Activated T-helper 17 cell treated with anti-CD3 and anti-CD28 coated beads, Interleukin-2, amount 50 U/mL, for 72 hours (primary cell): ENCODE measurements around the gene DTX2. TPM values are rescaled to one million over a fixed set of nuclear protein-coding genes. Genes with fewer than 3 reads are reported as not detected.
A peak's percentile ranks its signal among the peaks of the same experiment; 100 is the strongest.
"Not testable (repeated sequence)": the region's sequence is repeated elsewhere in the genome, so short reads cannot be mapped to it uniquely, and the experiment has no call there.

Experiments used
- ATAC-seq: fragments of 150-1000 bp; cut with Tn5 transposase; replicated peaks from 2 replicates; pipeline ENCODE4 v1.10.0; 2021; ENCODE audit warnings: mild to moderate bottlenecking, moderate library complexity
- H3K27ac Mint-ChIP-seq: one replicate; pipeline ENCODE4 v1.8.0; 2022; ENCODE audit warnings: mixed read lengths
- H3K27me3 Mint-ChIP-seq: one replicate; pipeline ENCODE4 v1.8.0; 2022; ENCODE audit warnings: mixed read lengths
- H3K36me3 Mint-ChIP-seq: one replicate; pipeline ENCODE4 v1.8.0; 2022; ENCODE audit warnings: low read depth, mild to moderate bottlenecking, mixed read lengths
- H3K4me1 Mint-ChIP-seq: one replicate; pipeline ENCODE4 v1.8.0; 2022; ENCODE audit warnings: mixed read lengths
- H3K4me3 Mint-ChIP-seq: one replicate; pipeline ENCODE4 v1.8.0; 2022; ENCODE audit warnings: mild to moderate bottlenecking, mixed read lengths
- H3K9me3 Mint-ChIP-seq: one replicate; pipeline ENCODE4 v1.8.0; 2022; ENCODE audit warnings: mixed read lengths
- total RNA-seq, 2 donors: library from RNA; stranded (reverse); gene quantifications; one replicate each; pipeline ENCODE4 v1.2.3, GENCODE V29; 2022

DTX2 gene
- total RNA-seq, 2 donors from 2014 or later, result 26.4 to 32.6 TPM

GRCh38 chr7:76551992-76552391, 90.5 kb downstream of the DTX2 start:
- Mint-ChIP-seq H3K36me3 (peaks cover 57% of the 10 kb centered on the region), H3K4me3 (peak overlapping the region; percentile 42), H3K4me1 (peaks cover 13% of the 10 kb centered on the region)
- ATAC-seq, H3K9me3 Mint-ChIP-seq, H3K27ac Mint-ChIP-seq, H3K27me3 Mint-ChIP-seq: not testable (repeated sequence)

Other genes with a start within 250 kb of the DTX2 start
- gene HSPB1, start 159.0 kb upstream of the DTX2 start, total RNA-seq, result 10 to 100 TPM; 28.0 to 71.7 TPM
- 100 to 1,000 TPM; 118 to 156 TPM for gene YWHAG, start 102.7 kb upstream of the DTX2 start, total RNA-seq
- under 1 TPM; 0.50 to 0.61 TPM for gene SSC4D, start 52.0 kb upstream of the DTX2 start, total RNA-seq
- gene ZP3, start 36.8 kb upstream of the DTX2 start, total RNA-seq, result 10 to 100 TPM in 1 of 2 donors, 1 to 10 TPM in 1; 3.4 to 13.0 TPM
- gene UPK3B, start 48.8 kb downstream of the DTX2 start, total RNA-seq, result 1 to 10 TPM in 1 of 2 donors, under 1 TPM in 1; 0.79 to 1.0 TPM
- gene SPDYE16, start 81.6 kb downstream of the DTX2 start, total RNA-seq, result under 1 TPM; 0.17 to 0.45 TPM
- gene POMZP3, start 165.6 kb downstream of the DTX2 start, total RNA-seq, result 10 to 100 TPM in 1 of 2 donors, 1 to 10 TPM in 1; 6.9 to 12.6 TPM